CD14-positive monocyte (primary cell): ENCODE measurements around the gene FBXL20. TPM values are rescaled to one million over a fixed set of nuclear protein-coding genes. Genes with fewer than 3 reads are reported as not detected.

Source experiments
- DNase-seq, 3 donors: peaks; one replicate each; pipeline ENCODE4 v3.0.0-alpha.2; 2011 to 2022
- H2AFZ ChIP-seq: 2 replicates; pipeline ENCODE4 v1.6.0; 2012; ENCODE audit warnings: mild to moderate bottlenecking, low read depth, low read length, inconsistent platforms; ENCODE audit not compliant: insufficient read depth, poor library complexity, severe bottlenecking
- H3K27ac ChIP-seq, 2 donors: 1 replicate in 1 of 2; 2 replicates in 1 of 2; pipeline ENCODE4 v1.5.1; 2012 to 2013; ENCODE audit warnings: low read length in 2 of 2, control low read depth in 1 of 2, inconsistent platforms in 1 of 2, low read depth in 1 of 2, mild to moderate bottlenecking in 1 of 2
- H3K27me3 ChIP-seq, 2 donors: one replicate each; pipeline versions ENCODE4 v1.6.0 to v1.6.1; 2011 to 2013; ENCODE audit warnings: low read length in 2 of 2; ENCODE audit not compliant: control insufficient read depth in 2 of 2, insufficient read depth in 2 of 2
- H3K36me3 ChIP-seq, 2 donors: replicated peaks in 1 of 2; 1 replicate in 1 of 2; 2 replicates in 1 of 2; pipeline versions ENCODE4 v1.5.1 to v1.6.1; 2012 to 2013; ENCODE audit warnings: low read length in 2 of 2, control low read depth in 1 of 2, inconsistent platforms in 1 of 2, mild to moderate bottlenecking in 1 of 2; ENCODE audit not compliant: insufficient read depth in 2 of 2, control insufficient read depth in 1 of 2
- H3K4me1 ChIP-seq, 2 donors: 1 replicate in 1 of 2; 2 replicates in 1 of 2; pipeline versions ENCODE4 v1.5.1 to v1.6.1; 2012 to 2013; ENCODE audit warnings: low read length in 2 of 2, control low read depth in 1 of 2, inconsistent platforms in 1 of 2, mild to moderate bottlenecking in 1 of 2, moderate library complexity in 1 of 2; ENCODE audit not compliant: insufficient read depth in 2 of 2, control insufficient read depth in 1 of 2
- H3K4me2 ChIP-seq: replicated peaks from 2 replicates; pipeline ENCODE3; 2012; ENCODE audit warnings: low read length, moderate library complexity, mild to moderate bottlenecking; ENCODE audit not compliant: poor library complexity, severe bottlenecking; ENCODE audit errors: extremely low read depth
- H3K4me3 ChIP-seq, 3 experiments: fragments of 200-600 bp in 1 of 3; sonication (generic) in 1 of 3; replicated peaks in 1 of 3; 1 replicate in 2 of 3; 2 replicates in 1 of 3; pipeline ENCODE4 v1.5.1; 2011 to 2013; ENCODE audit warnings: low read length in 3 of 3, mild to moderate bottlenecking in 3 of 3, control low read depth in 2 of 3, low read depth in 2 of 3, inconsistent platforms in 1 of 3, moderate library complexity in 1 of 3
- H3K79me2 ChIP-seq: 2 replicates; pipeline ENCODE4 v1.6.0; 2012; ENCODE audit warnings: mild to moderate bottlenecking, control low read depth, inconsistent platforms, low read length, moderate library complexity; ENCODE audit not compliant: insufficient read depth
- H3K9ac ChIP-seq: 2 replicates; pipeline ENCODE4 v1.6.0; 2017; ENCODE audit warnings: low read length, mild to moderate bottlenecking; ENCODE audit not compliant: insufficient read depth, poor library complexity, severe bottlenecking
- H3K9me3 ChIP-seq, 2 donors: replicated peaks in 1 of 2; 1 replicate in 1 of 2; 2 replicates in 1 of 2; pipeline versions ENCODE4 v1.5.1 to v1.6.1; 2012 to 2013; ENCODE audit warnings: low read length in 2 of 2, control low read depth in 1 of 2; ENCODE audit not compliant: control insufficient read depth in 1 of 2, insufficient read depth in 1 of 2
- H4K20me1 ChIP-seq: 2 replicates; pipeline ENCODE4 v1.6.0; 2012; ENCODE audit warnings: mild to moderate bottlenecking, low read length, control low read depth, moderate library complexity; ENCODE audit not compliant: insufficient read depth
- H3K27ac Mint-ChIP-seq, 7 donors: one replicate each; pipeline ENCODE4 v1.8.0; 2020; ENCODE audit warnings: mild to moderate bottlenecking in 7 of 7, mixed read lengths in 7 of 7, moderate library complexity in 6 of 7, inconsistent platforms in 2 of 7
- H3K27me3 Mint-ChIP-seq, 3 donors: one replicate each; pipeline ENCODE4 v1.8.0; 2021 to 2022; ENCODE audit warnings: low read depth in 3 of 3, mild to moderate bottlenecking in 3 of 3, mixed read lengths in 3 of 3, moderate library complexity in 3 of 3, inconsistent platforms in 1 of 3
- H3K36me3 Mint-ChIP-seq, 2 donors: one replicate each; pipeline ENCODE4 v1.8.0; 2020; ENCODE audit warnings: mixed read lengths in 2 of 2, inconsistent platforms in 1 of 2, mild to moderate bottlenecking in 1 of 2
- H3K4me1 Mint-ChIP-seq: one replicate; pipeline ENCODE4 v1.8.0; 2020; ENCODE audit warnings: mild to moderate bottlenecking, mixed read lengths
- H3K4me3 Mint-ChIP-seq, 2 donors: one replicate each; pipeline ENCODE4 v1.8.0; 2020; ENCODE audit warnings: mild to moderate bottlenecking in 2 of 2, mixed read lengths in 2 of 2, moderate library complexity in 1 of 2
- H3K9me3 Mint-ChIP-seq, 7 donors: one replicate each; pipeline ENCODE4 v1.8.0; 2020 to 2022; ENCODE audit warnings: mixed read lengths in 7 of 7, mild to moderate bottlenecking in 6 of 7, moderate library complexity in 6 of 7, inconsistent platforms in 2 of 7
- CTCF ChIP-seq: fragments of 200-600 bp; IDR thresholded peaks from one replicate; pipeline ENCODE4 v1.8.0; 2022; ENCODE audit warnings: antibody characterized with exemption, mild to moderate bottlenecking
- WGBS: methylation state at CpG from one replicate; pipeline ENCODE4 v1.1.5; 2013; ENCODE audit warnings: missing lambda C conversion rate; ENCODE audit not compliant: insufficient coverage; 5-methylcytosine and 5-hydroxymethylcytosine counted together
- intact Hi-C, 2 donors: fragments of 100-400 bp; cut with micrococcal nuclease; formaldehyde crosslinking; loops; one replicate each; pipeline versions ENCODE4 v1.15.0 to v1.15.1; 2023
- polyA plus RNA-seq, 3 donors: library from polyadenylated mRNA; depleted of rRNA in 1 of 3; unstranded in 2 of 3; stranded (reverse) in 1 of 3; fragments of 300-500 nt in 2 of 3; fragments of >200 nt in 1 of 3; fragmentation: Illumina TruSeq in 2 of 3; gene quantifications; 1 replicate in 2 of 3; 2 replicates in 1 of 3; pipeline ENCODE4 v1.2.3, GENCODE V29; 2012 to 2021

FBXL20 gene
- polyA plus RNA-seq, 3 donors = 4.0 to 7.7 (median 4.7) TPM

- Mint-ChIP-seq H3K27ac (peak overlapping the region; percentile 66 to 87 (median 75)), H3K9me3 (no peaks in the 10 kb centered on the region), H3K27me3 (no peaks in the 10 kb centered on the region), H3K4me3 (no peak overlapping the region), H3K4me1 (peaks cover 18% of the 10 kb centered on the region), H3K36me3 (peaks cover 11 to 17% of the 10 kb centered on the region in 2 donors)
- intact Hi-C loops = no loop called here
- 80% methylated on average over 1 of the region's 8 CpGs for WGBS
- H3K4me2 ChIP-seq = no peak overlapping the region
- no peaks in the 10 kb centered on the region for H4K20me1 ChIP-seq
- no peaks in the 10 kb centered on the region for H3K27me3 ChIP-seq
- peak overlapping the region; percentile 40 to 50 for H3K27ac ChIP-seq
- H3K36me3 ChIP-seq = no peaks in the 10 kb centered on the region
- no peaks in the 10 kb centered on the region for H3K79me2 ChIP-seq
- peaks cover 13 to 17% of the 10 kb centered on the region in 2 donors for H3K4me1 ChIP-seq
- DNase-seq = no peak
- no peak overlapping the region for H3K9ac ChIP-seq
- H3K4me3 ChIP-seq = no peak overlapping the region
- no peak overlapping the region for H2AFZ ChIP-seq
- H3K9me3 ChIP-seq = no peaks in the 10 kb centered on the region
- TF ChIP-seq CTCF = no peak
Observed at GRCh38 chr17:39318636-39319035, 82.8 kb downstream of the FBXL20 start.

DNA sequence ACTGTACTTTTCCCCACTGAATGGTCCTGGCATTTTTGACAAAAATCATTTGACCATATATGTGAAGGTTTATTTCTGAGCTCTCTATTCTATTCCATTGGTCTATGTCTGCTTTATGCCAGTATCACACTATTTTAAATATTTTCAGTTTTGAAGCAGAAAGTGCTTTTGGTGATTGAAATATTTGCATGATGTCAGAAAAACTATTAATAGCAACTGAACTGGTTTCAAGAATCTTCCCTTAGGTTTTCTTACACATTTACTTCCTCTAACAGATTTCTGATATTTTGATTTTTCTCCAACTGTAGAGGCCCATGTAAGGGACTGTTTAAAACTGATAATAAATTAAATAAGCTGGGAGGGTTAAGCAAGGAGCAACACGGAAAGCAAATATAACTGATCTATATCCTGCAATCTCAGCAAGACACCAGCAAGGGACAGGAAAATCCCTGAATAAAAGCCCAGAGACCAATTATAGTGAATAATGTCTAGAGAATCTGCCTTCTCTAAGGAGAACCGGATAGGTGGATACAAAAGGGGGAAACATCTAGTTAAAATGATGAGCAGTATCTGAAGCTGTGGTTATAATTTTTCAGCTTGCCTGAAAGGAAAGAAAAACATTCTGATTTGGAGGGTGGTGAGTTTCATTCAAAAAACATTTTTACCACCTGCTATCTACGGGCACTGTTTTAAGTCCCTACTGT is 94.8 kb downstream of the FBXL20 start:
- DNase-seq = no peak
- no peak overlapping the region for H3K4me2 ChIP-seq

More for the DNA sequence above, 94.8 kb downstream of the FBXL20 start:
- intact Hi-C loops = no loop called here
- Histone ChIP-seq H3K27ac (peak overlapping the region in 1 of 2 donors; percentile 17), H3K79me2 (no peaks in the 10 kb centered on the region), H3K27me3 (no peaks in the 10 kb centered on the region), H3K4me1 (peaks cover 7 to 13% of the 10 kb centered on the region in 2 donors), H3K4me3 (no peak overlapping the region), H4K20me1 (no peaks in the 10 kb centered on the region), H3K9me3 (no peaks in the 10 kb centered on the region), H2AFZ (no peak overlapping the region), H3K36me3 (peaks cover 4 to 23% of the 10 kb centered on the region in 2 donors), H3K9ac (peak overlapping the region; percentile 19)
- H3K4me1 Mint-ChIP-seq = peaks cover 13% of the 10 kb centered on the region
- peak overlapping the region in 5 of 7 donors; percentile 4 to 70 (median 10) for H3K27ac Mint-ChIP-seq
- H3K9me3 Mint-ChIP-seq = peaks cover 0 to 2% (median 0%) of the 10 kb centered on the region in 7 donors
- no CpG with 5 or more reads among the region's 3 CpGs for WGBS
- H3K27me3 Mint-ChIP-seq = no peaks in the 10 kb centered on the region
- no peak for TF ChIP-seq CTCF
- H3K4me3 Mint-ChIP-seq = no peak overlapping the region
- H3K36me3 Mint-ChIP-seq = peaks cover 26 to 31% of the 10 kb centered on the region in 2 donors
